GM12878 (cell line): ENCODE data around the gene FZD8.

Source experiments
- CBFB ChIP-seq: IDR thresholded peaks from 2 replicates; pipeline ENCODE4 v1.6.1; 2016; ENCODE audit warnings: antibody characterized with exemption, low read depth
- CTCF ChIP-seq, 3 experiments: IDR thresholded peaks in 2 of 3; conservative IDR thresholded peaks in 1 of 3; 2 replicates each; pipeline ENCODE4 v1.5.1; 2011; ENCODE audit warnings: low read depth in 3 of 3, low read length in 3 of 3, mild to moderate bottlenecking in 3 of 3, control low read depth in 2 of 3, moderate library complexity in 2 of 3, inconsistent platforms in 1 of 3, mixed read lengths in 1 of 3; ENCODE audit not compliant: control insufficient read depth in 2 of 3, insufficient read depth in 1 of 3; ENCODE audit errors: extremely low read depth in 1 of 3
- EZH2 ChIP-seq: IDR thresholded peaks from 2 replicates; pipeline ENCODE4 v1.6.1; 2012; ENCODE audit warnings: low read depth, mild to moderate bottlenecking, control low read depth, inconsistent platforms, low read length, borderline replicate concordance; ENCODE audit not compliant: control insufficient read depth
- IKZF1 ChIP-seq: fragments of 450-650 bp; conservative IDR thresholded peaks from 2 replicates; pipeline ENCODE4 v1.6.1; 2017; ENCODE audit warnings: antibody characterized with exemption, mild to moderate bottlenecking
- JUND ChIP-seq: IDR thresholded peaks from 2 replicates; pipeline ENCODE4 v1.6.1; 2012; ENCODE audit warnings: low read depth, mild to moderate bottlenecking, low read length, improper control_type of control experiment, moderate library complexity
- MAX ChIP-seq: IDR thresholded peaks from 2 replicates; pipeline ENCODE4 v1.6.1; 2012; ENCODE audit warnings: low read depth, low read length, improper control_type of control experiment
- POLR2AphosphoS5 ChIP-seq: IDR thresholded peaks from 2 replicates; pipeline ENCODE4 v1.6.1; 2011; ENCODE audit warnings: mild to moderate bottlenecking, low read length, inconsistent platforms
- REST ChIP-seq: IDR thresholded peaks from 2 replicates; pipeline ENCODE4 v1.6.1; 2012; ENCODE audit warnings: mild to moderate bottlenecking, low read depth, low read length
- SIN3A ChIP-seq: IDR thresholded peaks from 2 replicates; pipeline ENCODE4 v1.6.1; 2012; ENCODE audit warnings: low read depth, low read length, improper control_type of control experiment
- SUPT20H ChIP-seq: IDR thresholded peaks from 2 replicates; pipeline ENCODE4 v1.6.1; 2011; ENCODE audit warnings: low read depth, mild to moderate bottlenecking, low read length, moderate library complexity, borderline replicate concordance; ENCODE audit not compliant: control insufficient read depth
- TARDBP ChIP-seq: IDR thresholded peaks from 2 replicates; pipeline ENCODE4 v1.6.1; 2016; ENCODE audit warnings: borderline replicate concordance

- no peak for TF ChIP-seq CBFB
- no peak for TF ChIP-seq MAX
- TF ChIP-seq SUPT20H, result no peak
- TF ChIP-seq TARDBP, result no peak
- no peak for TF ChIP-seq REST
- no peak for TF ChIP-seq POLR2AphosphoS5
- TF ChIP-seq SIN3A, result no peak
- TF ChIP-seq EZH2, result no peak
- no peak for TF ChIP-seq IKZF1
- TF ChIP-seq JUND, result no peak
- TF ChIP-seq CTCF (IDR thresholded peaks at IDR 0.05 in 2 of 3, conservative IDR thresholded peaks at IDR 0.05 in 1 of 3; ENCODE audit: control insufficient read depth in 2 of 3, extremely low read depth in 1 of 3, insufficient read depth in 1 of 3, low read depth in 3 of 3, low read length in 3 of 3), result no peak
Observed at GRCh38 chr10:35674843-35675242, 32.7 kb upstream of the FZD8 start.
